WERI-Rb-1 (cell line): ENCODE measurements around the gene EPS8L3.
"Not testable (repeated sequence)": the region's sequence is repeated elsewhere in the genome, so short reads cannot be mapped to it uniquely, and the experiment has no call there.

Source experiments
- DNase-seq: peaks from one replicate; pipeline ENCODE4 v3.0.0-alpha.2; 2020
- H3K27ac ChIP-seq: fragments of 250-450 bp; sonication (Bioruptor Pico); 2 replicates; pipeline ENCODE4 v1.5.1; 2020; ENCODE audit warnings: mild to moderate bottlenecking, moderate library complexity
- H3K27me3 ChIP-seq: fragments of 250-450 bp; sonication (Bioruptor Pico); 2 replicates; pipeline ENCODE4 v1.5.1; 2021; ENCODE audit warnings: mild to moderate bottlenecking, low read depth, moderate library complexity; ENCODE audit not compliant: insufficient read depth, severe bottlenecking
- H3K36me3 ChIP-seq: fragments of 250-450 bp; sonication (Bioruptor Pico); 2 replicates; pipeline ENCODE4 v1.5.1; 2020; ENCODE audit warnings: mild to moderate bottlenecking, moderate library complexity
- H3K4me3 ChIP-seq: 2 replicates; pipeline ENCODE4 v1.5.1; 2011; ENCODE audit warnings: low read depth, mild to moderate bottlenecking, control low read depth, low read length
- H3K9me3 ChIP-seq: fragments of 250-450 bp; sonication (Bioruptor Pico); 2 replicates; pipeline ENCODE4 v1.5.1; 2021; ENCODE audit warnings: mild to moderate bottlenecking, moderate library complexity; ENCODE audit not compliant: severe bottlenecking
- CTCF ChIP-seq: IDR thresholded peaks from 2 replicates; pipeline ENCODE4 v1.5.1; 2011; ENCODE audit warnings: low read depth, mild to moderate bottlenecking, control low read depth, inconsistent platforms, low read length

The EPS8L3 gene

GRCh38 chr1:109704173-109704572 is 59.5 kb downstream of the EPS8L3 start:
- Histone ChIP-seq H3K27ac (no peak overlapping the region), H3K36me3 (no peaks in the 10 kb centered on the region), H3K4me3 (no peak overlapping the region), H3K9me3 (peaks cover 15% of the 10 kb centered on the region), H3K27me3 (no peaks in the 10 kb centered on the region)
- no peak for DNase-seq
- peak; percentile 32; the same call in 1 of the 2 replicates for TF ChIP-seq CTCF

GRCh38 chr1:109702940-109703339 is 60.8 kb downstream of the EPS8L3 start:
- not testable (repeated sequence) for DNase-seq, H3K27ac ChIP-seq, H3K4me3 ChIP-seq, H3K27me3 ChIP-seq, H3K9me3 ChIP-seq, H3K36me3 ChIP-seq
